ENCODE results near the gene TCTA.
A peak's percentile ranks its signal among the peaks of the same experiment; 100 is the strongest.

TCTA gene

GRCh38 chr3:49410846-49411534, 1.2 kb upstream of the TCTA start:
- DNase-seq = no peak

GRCh38 chr3:49411535-49411967, 672 bp upstream of the TCTA start:
- peak; percentile 33 for DNase-seq

- DNase-seq = peak; percentile 30
Measured at GRCh38 chr3:49412632-49413337, 562 bp downstream of the TCTA start.

GRCh38 chr3:49413338-49413734, 1.1 kb downstream of the TCTA start:
- no peak for DNase-seq

- DNase-seq = no peak
Measured at GRCh38 chr3:49414753-49415152, 2.5 kb downstream of the TCTA start.

- no peak for DNase-seq
Measured at GRCh38 chr3:49415931-49416601, 3.8 kb downstream of the TCTA start.

GRCh38 chr3:49416867-49417266, 4.6 kb downstream of the TCTA start:
- DNase-seq = no peak

- no peak for DNase-seq
Measured at GRCh38 chr3:49417516-49418120, 5.4 kb downstream of the TCTA start.

GRCh38 chr3:49421890-49422378, 9.7 kb downstream of the TCTA start:
- no peak for DNase-seq

- peak; percentile 43 for DNase-seq
Measured at GRCh38 chr3:49422379-49423248, 10.4 kb downstream of the TCTA start, which contains the start of gene AMT. Gene AMT (minus strand): TSS chr3:49422473. CDS start chr3:49422450, 23 bp downstream.

- no peak for DNase-seq
Measured at GRCh38 chr3:49424816-49425215, 12.6 kb downstream of the TCTA start.

- no peak for DNase-seq
Measured at GRCh38 chr3:49427586-49427985, 15.4 kb downstream of the TCTA start.

GRCh38 chr3:49428752-49429080, 16.5 kb downstream of the TCTA start:
- DNase-seq = no peak

GRCh38 chr3:49434731-49435130, 22.5 kb downstream of the TCTA start:
- DNase-seq = no peak

- DNase-seq = no peak
Measured at GRCh38 chr3:49445391-49445790, 33.2 kb downstream of the TCTA start.

- no peak for DNase-seq
Measured at GRCh38 chr3:49453621-49454020, 41.4 kb downstream of the TCTA start.

- no peak for DNase-seq
Measured at GRCh38 chr3:49454458-49454857, 42.2 kb downstream of the TCTA start.

GRCh38 chr3:49454898-49455681, 42.9 kb downstream of the TCTA start:
- DNase-seq = peak; percentile 53

GRCh38 chr3:49456466-49456865, 44.2 kb downstream of the TCTA start:
- peak; percentile 33 for DNase-seq

GRCh38 chr3:49460188-49460890, 48.1 kb downstream of the TCTA start:
- no peak for DNase-seq

GRCh38 chr3:49460956-49461355, 48.7 kb downstream of the TCTA start:
- DNase-seq = no peak

Data from fibroblast of skin of scalp (primary cell).